ENCODE data around the gene ARID1B.

The ARID1B gene

DNA sequence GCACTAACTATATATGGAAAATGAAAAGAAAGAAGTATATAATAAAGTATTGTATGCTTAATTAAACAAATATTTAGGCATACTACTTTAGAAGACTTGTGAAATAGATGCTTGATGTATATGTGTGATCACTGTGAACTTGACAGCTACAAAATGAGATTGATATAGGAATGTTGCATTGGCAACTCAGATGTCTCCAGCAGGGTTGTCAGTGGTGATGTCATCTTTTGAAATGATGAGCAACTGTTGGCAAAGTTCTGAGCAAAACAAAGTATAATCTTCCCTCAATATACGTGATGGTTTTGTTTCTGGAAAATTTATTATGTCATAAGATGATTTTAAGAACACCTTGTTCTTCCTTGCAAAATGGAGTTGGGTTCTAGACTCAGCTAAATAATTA lies 133.8 kb downstream of the ARID1B start:
- H3K27ac ChIP-seq (ENCODE audit: low read length): no peak overlapping the region
- no peaks in the 10 kb centered on the region for H4K20me1 ChIP-seq (ENCODE audit: insufficient read depth, low read length)
- no peaks in the 10 kb centered on the region for H3K9me2 ChIP-seq (replicated peaks; ENCODE audit: insufficient read depth, low read length)
- H3K36me3 ChIP-seq (replicated peaks; ENCODE audit: insufficient read depth, low read length): no peaks in the 10 kb centered on the region
- peaks cover 35% of the 10 kb centered on the region for H3K79me2 ChIP-seq (ENCODE audit: low read length)
- no peaks in the 10 kb centered on the region for H3K9me3 ChIP-seq (replicated peaks; ENCODE audit: insufficient read depth, low read length)
- TF ChIP-seq EZH2 (optimal IDR thresholded peaks at IDR 0.05; ENCODE audit: low read depth, low read length): no peak
- TF ChIP-seq, protein P1, sequence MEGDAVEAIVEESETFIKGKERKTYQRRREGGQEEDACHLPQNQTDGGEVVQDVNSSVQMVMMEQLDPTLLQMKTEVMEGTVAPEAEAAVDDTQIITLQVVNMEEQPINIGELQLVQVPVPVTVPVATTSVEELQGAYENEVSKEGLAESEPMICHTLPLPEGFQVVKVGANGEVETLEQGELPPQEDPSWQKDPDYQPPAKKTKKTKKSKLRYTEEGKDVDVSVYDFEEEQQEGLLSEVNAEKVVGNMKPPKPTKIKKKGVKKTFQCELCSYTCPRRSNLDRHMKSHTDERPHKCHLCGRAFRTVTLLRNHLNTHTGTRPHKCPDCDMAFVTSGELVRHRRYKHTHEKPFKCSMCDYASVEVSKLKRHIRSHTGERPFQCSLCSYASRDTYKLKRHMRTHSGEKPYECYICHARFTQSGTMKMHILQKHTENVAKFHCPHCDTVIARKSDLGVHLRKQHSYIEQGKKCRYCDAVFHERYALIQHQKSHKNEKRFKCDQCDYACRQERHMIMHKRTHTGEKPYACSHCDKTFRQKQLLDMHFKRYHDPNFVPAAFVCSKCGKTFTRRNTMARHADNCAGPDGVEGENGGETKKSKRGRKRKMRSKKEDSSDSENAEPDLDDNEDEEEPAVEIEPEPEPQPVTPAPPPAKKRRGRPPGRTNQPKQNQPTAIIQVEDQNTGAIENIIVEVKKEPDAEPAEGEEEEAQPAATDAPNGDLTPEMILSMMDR (IDR thresholded peaks at IDR 0.05; ENCODE audit: low read length): no peak
- no peak for TF ChIP-seq EZH2phosphoT487 (IDR thresholded peaks at IDR 0.05; ENCODE audit: low read length)
- no peaks in the 10 kb centered on the region for H3K27me3 ChIP-seq (replicated peaks; ENCODE audit: insufficient read depth, low read length)
- H3K4me2 ChIP-seq (ENCODE audit: low read depth, low read length): no peak overlapping the region
- H3K4me1 ChIP-seq (ENCODE audit: low read length): peaks cover 8% of the 10 kb centered on the region; the same call in 1 of the 2 replicates
- no peak for DNase-seq
- H3F3A ChIP-seq (ENCODE audit: insufficient read depth, low read length): no peaks in the 10 kb centered on the region
- no peak overlapping the region for H3K9ac ChIP-seq (ENCODE audit: low read length)
- no peak overlapping the region for H2AFZ ChIP-seq (ENCODE audit: low read length)
- no peak overlapping the region for H3K4me3 ChIP-seq (ENCODE audit: low read length)

GRCh38 chr6:156911581-156911980 lies 134.4 kb downstream of the ARID1B start:
- H2AFZ ChIP-seq (ENCODE audit: low read length): no peak overlapping the region
- peaks cover 8% of the 10 kb centered on the region; the same call in 1 of the 2 replicates for H3K4me1 ChIP-seq (ENCODE audit: low read length)
- H4K20me1 ChIP-seq (ENCODE audit: insufficient read depth, low read length): no peaks in the 10 kb centered on the region
- H3K9me2 ChIP-seq (replicated peaks; ENCODE audit: insufficient read depth, low read length): no peaks in the 10 kb centered on the region
- no peak overlapping the region for H3K4me3 ChIP-seq (ENCODE audit: low read length)
- no peaks in the 10 kb centered on the region for H3F3A ChIP-seq (ENCODE audit: insufficient read depth, low read length)
- H3K79me2 ChIP-seq (ENCODE audit: low read length): peaks cover 40% of the 10 kb centered on the region
- no peaks in the 10 kb centered on the region for H3K36me3 ChIP-seq (replicated peaks; ENCODE audit: insufficient read depth, low read length)
- no peaks in the 10 kb centered on the region for H3K27me3 ChIP-seq (replicated peaks; ENCODE audit: insufficient read depth, low read length)
- no peak for DNase-seq
- no peaks in the 10 kb centered on the region for H3K9me3 ChIP-seq (replicated peaks; ENCODE audit: insufficient read depth, low read length)
- H3K27ac ChIP-seq (ENCODE audit: low read length): no peak overlapping the region
- H3K9ac ChIP-seq (ENCODE audit: low read length): no peak overlapping the region
- no peak overlapping the region for H3K4me2 ChIP-seq (ENCODE audit: low read depth, low read length)
- TF ChIP-seq EZH2 (optimal IDR thresholded peaks at IDR 0.05; ENCODE audit: low read depth, low read length): no peak
- no peak for TF ChIP-seq EZH2phosphoT487 (IDR thresholded peaks at IDR 0.05; ENCODE audit: low read length)
- TF ChIP-seq, protein P1 (IDR thresholded peaks at IDR 0.05; ENCODE audit: low read length): no peak

- TF ChIP-seq EZH2 (optimal IDR thresholded peaks at IDR 0.05; ENCODE audit: low read depth, low read length) (no peak), EZH2phosphoT487 (IDR thresholded peaks at IDR 0.05; ENCODE audit: low read length) (no peak)
- TF ChIP-seq, protein P1 (IDR thresholded peaks at IDR 0.05; ENCODE audit: low read length): no peak
- H3F3A ChIP-seq (ENCODE audit: insufficient read depth, low read length): no peaks in the 10 kb centered on the region
- peaks cover 16% of the 10 kb centered on the region for H3K4me1 ChIP-seq (ENCODE audit: low read length)
- H3K9ac ChIP-seq (ENCODE audit: low read length): no peak overlapping the region
- H3K27ac ChIP-seq (ENCODE audit: low read length): peak overlapping the region; percentile 19; the same call in 1 of the 2 replicates
- H4K20me1 ChIP-seq (ENCODE audit: insufficient read depth, low read length): no peaks in the 10 kb centered on the region
- H3K9me2 ChIP-seq (replicated peaks; ENCODE audit: insufficient read depth, low read length): no peaks in the 10 kb centered on the region
- H2AFZ ChIP-seq (ENCODE audit: low read length): no peak overlapping the region
- no peaks in the 10 kb centered on the region for H3K36me3 ChIP-seq (replicated peaks; ENCODE audit: insufficient read depth, low read length)
- H3K79me2 ChIP-seq (ENCODE audit: low read length): peaks cover 48% of the 10 kb centered on the region
- no peaks in the 10 kb centered on the region for H3K27me3 ChIP-seq (replicated peaks; ENCODE audit: insufficient read depth, low read length)
- no peaks in the 10 kb centered on the region for H3K9me3 ChIP-seq (replicated peaks; ENCODE audit: insufficient read depth, low read length)
- DNase-seq: peak; percentile 10
- peak overlapping the region; percentile 18; the same call in 1 of the 2 replicates for H3K4me2 ChIP-seq (ENCODE audit: low read depth, low read length)
- no peak overlapping the region for H3K4me3 ChIP-seq (ENCODE audit: low read length)
These were observed 135.3 kb downstream of the ARID1B start for GRCh38 chr6:156912431-156912830.

Data from MM.1S (cell line).